Naive thymus-derived CD4-positive, alpha-beta T cell (primary cell): ENCODE results near the gene ARHGAP12. TPM values are rescaled to one million over a fixed set of nuclear protein-coding genes. Genes with fewer than 3 reads are reported as not detected.
"Not testable (repeated sequence)": the region's sequence is repeated elsewhere in the genome, so short reads cannot be mapped to it uniquely, and the experiment has no call there.

Experiments
- ATAC-seq: fragments of 150-1000 bp; cut with Tn5 transposase; 2 replicates; pipeline ENCODE4 v1.10.0; 2021; ENCODE audit warnings: mild to moderate bottlenecking, moderate library complexity
- CTCF ChIA-PET: fragments of 350-600 bp; sonication (Branson Sonifier 250); formaldehyde crosslinking; loops from one replicate; lab custom pipeline; 2021; ENCODE audit warnings: antibody characterized with exemption; lab: Charles Lee
- POLR2A ChIA-PET: fragments of 350-600 bp; sonication (Branson Sonifier 250); formaldehyde crosslinking; loops from one replicate; lab custom pipeline; 2021; ENCODE audit warnings: antibody characterized with exemption, inconsistent platforms; lab: Charles Lee
- DNase-seq, 9 donors: peaks; one replicate each; pipeline versions ENCODE4 v3.0.0 to v3.0.0-alpha.2; 2020 to 2022; ENCODE audit warnings: mixed read lengths in 1 of 9
- H3K27ac ChIP-seq: one replicate; pipeline ENCODE4 v1.7.0; 2013; ENCODE audit warnings: mild to moderate bottlenecking, low read depth, low read length, moderate library complexity
- H3K27me3 ChIP-seq, 2 donors: one replicate each; pipeline ENCODE4 v1.7.0; 2013; ENCODE audit warnings: low read length in 2 of 2, mild to moderate bottlenecking in 2 of 2, moderate library complexity in 2 of 2; ENCODE audit not compliant: control insufficient read depth in 2 of 2, insufficient read depth in 2 of 2
- H3K36me3 ChIP-seq, 3 experiments: 1 replicate in 2 of 3; 2 replicates in 1 of 3; pipeline ENCODE4 v1.7.0; 2013; ENCODE audit warnings: low read length in 3 of 3, mild to moderate bottlenecking in 3 of 3, moderate library complexity in 1 of 3; ENCODE audit not compliant: insufficient read depth in 3 of 3, control insufficient read depth in 2 of 3
- H3K4me1 ChIP-seq, 2 donors: one replicate each; pipeline ENCODE4 v1.7.0; 2013; ENCODE audit warnings: low read length in 2 of 2, mild to moderate bottlenecking in 2 of 2, moderate library complexity in 1 of 2; ENCODE audit not compliant: control insufficient read depth in 2 of 2, insufficient read depth in 2 of 2
- H3K4me3 ChIP-seq: 2 replicates; pipeline ENCODE4 v1.7.0; 2013; ENCODE audit warnings: mild to moderate bottlenecking, low read length
- H3K9me3 ChIP-seq, 3 experiments: 1 replicate in 2 of 3; 2 replicates in 1 of 3; pipeline ENCODE4 v1.7.0; 2013; ENCODE audit warnings: low read length in 3 of 3; ENCODE audit not compliant: control insufficient read depth in 2 of 3
- H3K27ac Mint-ChIP-seq, 9 donors: one replicate each; pipeline ENCODE4 v1.8.0; 2020 to 2022; ENCODE audit warnings: mixed read lengths in 9 of 9, mild to moderate bottlenecking in 8 of 9, moderate library complexity in 5 of 9, inconsistent platforms in 2 of 9
- H3K27me3 Mint-ChIP-seq, 5 donors: one replicate each; pipeline ENCODE4 v1.8.0; 2021 to 2022; ENCODE audit warnings: mixed read lengths in 5 of 5, mild to moderate bottlenecking in 1 of 5
- H3K36me3 Mint-ChIP-seq, 5 donors: one replicate each; pipeline ENCODE4 v1.8.0; 2020 to 2022; ENCODE audit warnings: mixed read lengths in 5 of 5, mild to moderate bottlenecking in 3 of 5, inconsistent platforms in 1 of 5
- H3K4me1 Mint-ChIP-seq, 7 donors: one replicate each; pipeline ENCODE4 v1.8.0; 2020 to 2022; ENCODE audit warnings: mixed read lengths in 7 of 7, mild to moderate bottlenecking in 3 of 7, inconsistent platforms in 1 of 7
- H3K4me3 Mint-ChIP-seq, 10 donors: one replicate each; pipeline ENCODE4 v1.8.0; 2020 to 2022; ENCODE audit warnings: mild to moderate bottlenecking in 10 of 10, mixed read lengths in 10 of 10, moderate library complexity in 6 of 10, inconsistent platforms in 2 of 10
- H3K9me3 Mint-ChIP-seq, 11 donors: one replicate each; pipeline ENCODE4 v1.8.0; 2020 to 2022; ENCODE audit warnings: mixed read lengths in 11 of 11, mild to moderate bottlenecking in 4 of 11, inconsistent platforms in 1 of 11, moderate library complexity in 1 of 11
- intact Hi-C, 2 donors: fragments of 100-400 bp; cut with micrococcal nuclease; formaldehyde crosslinking; loops; one replicate each; pipeline ENCODE4 v1.15.1; 2023
- polyA plus RNA-seq, 2 donors: library from polyadenylated mRNA; unstranded; fragments of 300-500 nt; fragmentation: Illumina TruSeq; gene quantifications; one replicate each; pipeline ENCODE4 v1.2.3, GENCODE V29; 2021
- total RNA-seq, 6 experiments: library from RNA in 5 of 6; stranded (reverse) in 5 of 6; gene quantifications; 1 replicate in 5 of 6; 2 replicates in 1 of 6; pipeline ENCODE4 v1.2.3 and lab custom pipeline; 2021 to 2026

The ARHGAP12 gene
- total and polyA plus RNA-seq, 7 experiments from 2014 or later: 10.5 to 34.6 (median 22.4) TPM

DNA sequence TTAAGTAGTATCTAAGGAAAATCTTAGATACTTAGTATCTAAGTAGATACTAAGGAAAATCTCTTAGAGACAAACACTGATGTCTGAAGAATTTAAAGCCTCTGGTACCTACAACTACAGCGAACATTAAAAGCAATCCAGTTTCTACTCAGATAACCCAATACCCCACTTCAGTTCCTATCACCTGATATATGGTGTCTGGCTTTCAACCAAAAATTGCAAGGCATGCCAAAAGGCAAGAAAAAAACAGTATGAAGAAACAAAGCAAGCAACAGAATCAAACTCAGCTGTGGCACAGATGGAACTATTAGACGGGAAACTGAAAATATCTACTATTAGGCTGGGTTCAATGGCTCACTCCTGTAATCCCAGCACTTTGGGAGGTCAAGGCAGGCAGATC, 31.1 kb downstream of the ARHGAP12 start:
- no peak overlapping the region for H3K27ac ChIP-seq
- H3K9me3 ChIP-seq: no peaks in the 10 kb centered on the region
- ATAC-seq (no peak), DNase-seq (no peak)
- Mint-ChIP-seq H3K27me3 (no peaks in the 10 kb centered on the region), H3K9me3 (peaks cover 0 to 17% (median 6%) of the 10 kb centered on the region in 11 donors), H3K4me1 (peaks cover 5 to 68% (median 56%) of the 10 kb centered on the region in 7 donors), H3K27ac (no peak overlapping the region), H3K36me3 (peaks cover 13 to 59% (median 35%) of the 10 kb centered on the region in 5 donors), H3K4me3 (peak overlapping the region in 3 of 10 donors; percentile 16 to 45 (median 21))
- ChIA-PET POLR2A (no interaction called here), CTCF (no interaction called here)
- H3K36me3 ChIP-seq: peaks cover 0 to 6% (median 0%) of the 10 kb centered on the region in 3 experiments
- no peaks in the 10 kb centered on the region for H3K4me1 ChIP-seq
- intact Hi-C loops: no loop called here
- H3K4me3 ChIP-seq: no peak overlapping the region
- no peaks in the 10 kb centered on the region for H3K27me3 ChIP-seq

GRCh38 chr10:31896968-31897384, 31.7 kb downstream of the ARHGAP12 start:
- ChIA-PET CTCF (no interaction called here), POLR2A (no interaction called here)
- Mint-ChIP-seq H3K4me3 (no peak overlapping the region), H3K27me3 (no peaks in the 10 kb centered on the region), H3K9me3 (peaks cover 0 to 19% (median 6%) of the 10 kb centered on the region in 11 donors), H3K27ac (peak overlapping the region in 2 of 9 donors; percentile 3 to 37), H3K4me1 (peaks cover 5 to 69% (median 56%) of the 10 kb centered on the region in 7 donors), H3K36me3 (peaks cover 12 to 57% (median 35%) of the 10 kb centered on the region in 5 donors)
- H3K9me3 ChIP-seq: no peaks in the 10 kb centered on the region
- DNase-seq: no peak
- no peak overlapping the region for H3K27ac ChIP-seq
- ATAC-seq: no peak
- no peaks in the 10 kb centered on the region for H3K27me3 ChIP-seq
- H3K4me3 ChIP-seq: no peak overlapping the region
- intact Hi-C loops: no loop called here
- peaks cover 0 to 5% (median 0%) of the 10 kb centered on the region in 3 experiments for H3K36me3 ChIP-seq
- no peaks in the 10 kb centered on the region for H3K4me1 ChIP-seq

DNA sequence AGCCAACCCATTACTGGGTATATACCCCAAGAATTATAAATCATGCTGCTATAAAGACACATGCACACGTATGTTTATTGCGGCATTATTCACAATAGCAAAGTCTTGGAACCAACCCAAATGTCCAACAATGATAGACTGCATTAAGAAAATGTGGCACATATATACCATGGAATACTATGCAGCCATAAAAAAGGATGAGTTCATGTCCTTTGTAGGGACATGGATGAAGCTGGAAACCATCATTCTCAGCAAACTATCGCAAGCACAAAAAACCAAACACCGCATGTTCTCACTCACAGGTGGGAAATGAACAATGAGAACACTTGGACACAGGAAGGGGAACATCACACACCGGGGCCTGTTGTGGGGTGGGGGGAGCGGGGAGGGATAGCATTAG, 32.9 kb downstream of the ARHGAP12 start:
- H3K4me1 ChIP-seq, H3K27ac Mint-ChIP-seq, H3K27me3 Mint-ChIP-seq, H3K36me3 ChIP-seq, CTCF ChIA-PET, H3K4me3 Mint-ChIP-seq, H3K9me3 ChIP-seq, DNase-seq, H3K4me3 ChIP-seq, H3K27me3 ChIP-seq, H3K27ac ChIP-seq, intact Hi-C loops, POLR2A ChIA-PET, ATAC-seq: not testable (repeated sequence)
- H3K4me1 Mint-ChIP-seq: peaks cover 5 to 74% (median 61%) of the 10 kb centered on the region in 7 donors
- H3K9me3 Mint-ChIP-seq: peaks cover 0 to 19% (median 4%) of the 10 kb centered on the region in 11 donors
- peaks cover 9 to 56% (median 29%) of the 10 kb centered on the region in 5 donors for H3K36me3 Mint-ChIP-seq

DNA sequence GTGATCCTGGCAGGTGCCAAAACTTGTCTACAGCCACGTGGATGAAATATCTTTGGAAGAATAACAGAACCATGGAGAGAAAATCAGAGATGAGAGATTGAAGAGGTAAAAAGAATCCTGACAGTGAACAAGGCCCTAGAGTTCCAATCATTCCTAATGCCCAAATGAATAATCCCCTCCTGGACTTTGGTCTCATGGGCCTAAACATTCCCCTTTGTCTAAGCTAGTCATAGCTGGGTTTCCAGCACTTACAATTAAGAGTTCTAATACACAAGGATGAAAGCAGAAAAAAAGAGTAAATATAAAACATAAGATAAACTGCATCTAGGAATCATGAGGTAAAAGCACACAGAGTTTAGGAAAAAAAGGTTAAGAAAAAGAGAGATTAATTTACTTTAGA, 40.2 kb downstream of the ARHGAP12 start:
- Histone ChIP-seq H3K27me3 (no peaks in the 10 kb centered on the region), H3K9me3 (no peaks in the 10 kb centered on the region), H3K4me3 (no peak overlapping the region), H3K27ac (no peak overlapping the region), H3K36me3 (no peaks in the 10 kb centered on the region), H3K4me1 (no peaks in the 10 kb centered on the region)
- Mint-ChIP-seq H3K27ac (peak overlapping the region in 2 of 9 donors; percentile 16 to 18), H3K4me1 (peaks cover 0 to 74% (median 63%) of the 10 kb centered on the region in 7 donors), H3K4me3 (peak overlapping the region in 1 of 10 donors; percentile 5), H3K27me3 (no peaks in the 10 kb centered on the region), H3K9me3 (peaks cover 0 to 5% (median 0%) of the 10 kb centered on the region in 11 donors), H3K36me3 (peaks cover 7 to 36% (median 15%) of the 10 kb centered on the region in 5 donors)
- CTCF ChIA-PET: no interaction called here
- ATAC-seq (no peak), DNase-seq (no peak)
- intact Hi-C loops: no loop called here
- POLR2A ChIA-PET: interaction anchor here (0.7 kb wide), 1 partner anchor 38 kb away, joined by 4 read pairs; no protein-coding TSS in a partner anchor

GRCh38 chr10:31887850-31888249, 40.8 kb downstream of the ARHGAP12 start:
- Histone ChIP-seq H3K4me1 (no peaks in the 10 kb centered on the region), H3K9me3 (no peaks in the 10 kb centered on the region), H3K4me3 (no peak overlapping the region), H3K27me3 (no peaks in the 10 kb centered on the region), H3K27ac (no peak overlapping the region), H3K36me3 (no peaks in the 10 kb centered on the region)
- Mint-ChIP-seq H3K27me3 (no peaks in the 10 kb centered on the region), H3K9me3 (peaks cover 0 to 5% (median 0%) of the 10 kb centered on the region in 11 donors), H3K36me3 (peaks cover 2 to 39% (median 15%) of the 10 kb centered on the region in 5 donors), H3K4me1 (peaks cover 0 to 69% (median 61%) of the 10 kb centered on the region in 7 donors), H3K27ac (peak overlapping the region in 5 of 9 donors; percentile 18 to 56 (median 34)), H3K4me3 (peak overlapping the region in 1 of 10 donors; percentile 5)
- CTCF ChIA-PET: no interaction called here
- DNase-seq (no peak), ATAC-seq (no peak)
- POLR2A ChIA-PET: interaction anchor here (0.6 kb wide), 1 partner anchor 428 kb away, joined by 4 read pairs; no protein-coding TSS in a partner anchor
- intact Hi-C loops: loop anchor here in 1 of 2 donors (2.0 kb wide), 1 partner anchor 17 kb away; no protein-coding TSS in a partner anchor

GRCh38 chr10:31886885-31887284, 41.7 kb downstream of the ARHGAP12 start:
- Histone ChIP-seq H3K27ac (no peak overlapping the region), H3K4me3 (no peak overlapping the region), H3K36me3 (no peaks in the 10 kb centered on the region), H3K4me1 (no peaks in the 10 kb centered on the region), H3K27me3 (no peaks in the 10 kb centered on the region), H3K9me3 (no peaks in the 10 kb centered on the region)
- Mint-ChIP-seq H3K27me3 (no peaks in the 10 kb centered on the region), H3K4me1 (peaks cover 0 to 63% (median 51%) of the 10 kb centered on the region in 7 donors), H3K36me3 (peaks cover 0 to 34% (median 8%) of the 10 kb centered on the region in 5 donors), H3K4me3 (no peak overlapping the region), H3K27ac (no peak overlapping the region), H3K9me3 (peaks cover 0 to 4% (median 0%) of the 10 kb centered on the region in 11 donors)
- no peak for ATAC-seq
- POLR2A ChIA-PET: no interaction called here
- intact Hi-C loops: loop anchor here in 1 of 2 donors (2.0 kb wide), 1 partner anchor 16 kb away; no protein-coding TSS in a partner anchor
- CTCF ChIA-PET: no interaction called here
- no peak for DNase-seq
